Colon (tissue), 2 donors: ENCODE data around the gene ZNF764.
"Not testable (repeated sequence)": the region's sequence is repeated elsewhere in the genome, so short reads cannot be mapped to it uniquely, and the experiment has no call there.

ENCODE experiments used
- FAIRE-seq: peaks from 2 replicates; lab custom pipeline; 2012; peaks lifted over from hg19 to GRCh38; lab: Jason Lieb, UNC
- donor health status: control.
- donor health status: control.

Gene ZNF764

DNA sequence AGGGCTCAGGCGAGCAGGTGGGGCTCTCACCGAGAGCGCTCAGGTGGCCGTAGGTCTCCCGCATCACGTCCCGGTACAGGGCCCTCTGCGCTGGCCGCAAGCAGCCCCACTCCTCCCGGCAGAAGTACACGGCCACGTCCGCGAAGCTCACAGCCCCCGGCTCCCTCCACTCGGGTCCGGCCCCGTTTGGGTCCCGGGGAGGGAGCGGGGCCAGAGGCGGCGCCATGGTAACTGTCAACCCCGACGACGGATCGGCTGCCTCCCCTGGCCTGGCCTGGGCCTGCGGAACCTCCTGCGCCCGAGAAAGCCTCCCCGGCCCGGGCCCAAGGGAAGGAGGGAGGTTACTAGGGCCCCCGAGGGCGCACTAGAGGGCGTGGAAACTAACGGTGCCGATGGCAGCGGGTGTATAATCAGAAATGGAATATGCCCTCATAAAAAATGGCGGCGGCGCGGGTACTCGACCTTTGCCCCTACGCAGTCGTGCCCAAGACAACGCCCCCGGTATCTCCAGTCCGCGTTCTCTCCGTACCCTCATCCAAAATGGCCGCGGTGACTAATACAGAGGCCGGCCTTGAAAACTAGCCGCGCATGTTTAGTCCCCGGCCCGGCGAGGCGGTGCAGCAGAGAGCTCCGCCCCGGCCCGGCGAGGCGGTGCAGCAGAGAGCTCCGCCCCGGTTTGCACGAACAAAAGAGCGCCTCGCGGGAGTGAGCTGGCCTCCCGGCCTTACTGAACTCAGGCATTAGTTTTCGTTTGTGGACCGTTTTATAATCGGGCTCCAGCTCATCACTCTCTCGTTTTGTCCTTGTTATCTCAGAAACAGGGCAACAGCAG, at the start of gene ZNF764:
Gene ZNF764 (minus strand): TSS at position 418 of the 832 bp plus-strand sequence. CDS start 192 bp downstream, at position 226.
- peak; percentile 84 for FAIRE-seq

- FAIRE-seq: no peak
These were observed 47.8 kb upstream of the ZNF764 start for GRCh38 chr16:30606004-30606403.

DNA sequence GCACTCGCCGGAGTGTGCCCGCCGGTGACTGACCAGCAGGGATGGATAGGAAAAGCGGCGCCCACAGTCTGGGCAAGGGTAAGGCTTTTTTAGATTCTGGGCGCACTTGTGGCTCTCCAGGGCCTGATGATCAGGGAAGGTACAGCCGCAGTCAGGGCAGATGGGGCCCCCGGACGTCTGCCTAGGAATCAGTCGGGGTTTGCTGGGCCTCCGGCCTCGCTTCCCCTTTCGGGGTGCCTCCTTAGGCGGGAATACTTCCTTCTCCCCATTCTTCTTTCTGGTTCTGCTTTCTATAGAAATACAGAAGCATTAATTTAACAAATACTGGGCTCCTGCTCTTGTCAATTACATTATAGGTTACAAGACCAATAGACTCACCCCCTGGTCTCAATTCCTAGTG, 47.0 kb upstream of the ZNF764 start:
- no peak for FAIRE-seq

DNA sequence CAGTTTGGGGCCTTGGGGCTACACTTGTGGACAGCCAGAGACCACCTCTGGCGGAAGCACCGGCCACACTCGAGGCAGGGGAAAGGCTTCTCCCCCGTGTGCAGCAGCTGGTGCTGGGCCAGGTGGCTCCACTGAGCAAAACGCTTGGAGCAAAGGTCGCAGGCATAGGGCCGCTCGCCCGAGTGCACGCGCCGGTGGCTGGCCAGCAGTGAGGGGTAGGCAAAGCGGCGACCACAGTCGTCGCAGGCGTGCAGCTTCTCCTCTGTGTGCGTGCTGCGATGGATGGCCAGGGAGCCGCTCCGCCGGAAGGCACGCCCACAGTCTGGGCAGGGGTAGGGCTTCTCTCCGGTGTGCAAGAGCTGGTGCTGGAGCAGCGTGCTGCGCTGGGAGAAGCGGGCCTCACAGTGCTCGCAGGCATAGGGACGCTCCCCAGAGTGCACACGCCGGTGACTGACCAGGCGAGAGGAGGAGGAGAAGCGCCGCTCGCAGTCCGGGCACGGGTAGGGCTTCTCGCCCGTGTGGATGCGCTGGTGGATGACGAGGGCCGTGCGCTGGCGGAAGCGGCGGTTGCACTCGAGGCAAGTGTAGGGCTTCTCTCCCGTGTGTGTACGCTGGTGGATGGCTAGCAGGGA, 46.3 kb upstream of the ZNF764 start:
- FAIRE-seq: no peak

DNA sequence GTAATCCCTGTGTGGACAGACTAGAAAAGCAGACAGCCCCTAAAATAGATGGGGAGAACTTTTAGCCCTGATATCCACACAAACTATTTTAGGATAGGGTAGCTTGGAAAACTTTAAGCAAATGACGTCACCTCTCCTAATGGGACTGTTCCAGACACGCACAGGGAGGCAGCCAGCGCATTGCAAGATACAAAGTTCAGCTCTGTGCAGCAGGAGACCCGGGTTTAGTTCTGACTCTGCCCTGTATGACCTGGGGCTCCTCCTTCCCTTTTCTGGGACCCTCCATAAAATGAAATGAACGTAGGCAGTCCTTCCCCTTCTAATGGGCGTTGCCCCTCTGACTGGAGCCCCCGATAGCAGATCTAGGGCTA, 45.8 kb upstream of the ZNF764 start:
- no peak for FAIRE-seq

GRCh38 chr16:30602616-30603277, 44.6 kb upstream of the ZNF764 start:
- no peak for FAIRE-seq

DNA sequence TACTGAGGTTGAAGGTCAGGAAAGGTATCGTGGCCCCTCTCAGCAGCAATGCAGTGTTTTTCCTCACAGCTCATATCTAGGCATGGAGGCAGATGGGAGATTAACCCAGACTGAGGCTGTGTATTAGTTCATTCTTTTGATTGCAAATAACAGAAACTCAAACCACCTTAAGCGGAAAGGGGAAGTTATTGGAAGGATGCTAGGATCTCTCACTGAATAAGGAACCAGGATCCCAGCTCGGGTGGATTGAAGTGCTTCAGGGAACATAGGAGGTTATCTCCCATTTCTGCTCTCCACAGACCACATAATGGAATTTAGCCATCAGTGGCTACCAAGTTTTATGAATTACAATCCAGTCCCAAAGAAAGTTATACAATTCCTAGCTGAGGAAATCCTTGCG, 43.8 kb upstream of the ZNF764 start:
- no peak for FAIRE-seq

GRCh38 chr16:30600929-30601328, 42.8 kb upstream of the ZNF764 start:
- FAIRE-seq: no peak

DNA sequence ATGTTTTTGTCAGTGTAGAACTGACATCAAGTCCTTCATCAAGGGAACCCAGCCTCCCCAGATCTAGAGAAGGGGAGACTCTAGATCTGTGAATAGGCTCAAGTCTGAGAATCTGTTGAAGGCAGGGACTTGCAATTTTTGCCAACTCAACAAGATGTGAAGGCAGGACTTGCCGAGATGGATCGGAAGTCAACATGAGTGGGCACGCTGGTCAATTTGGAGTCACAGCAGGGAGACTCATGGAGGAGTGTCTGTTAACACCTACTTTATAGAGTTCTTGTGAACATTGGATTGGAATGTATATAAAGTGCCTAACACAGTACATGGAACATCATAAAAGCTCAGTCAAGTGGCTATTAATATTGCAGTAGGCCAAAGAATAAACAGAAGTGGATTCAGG, 42.0 kb upstream of the ZNF764 start:
- FAIRE-seq: no peak

- no peak for FAIRE-seq
These were observed 34.7 kb upstream of the ZNF764 start for GRCh38 chr16:30592871-30593270.

DNA sequence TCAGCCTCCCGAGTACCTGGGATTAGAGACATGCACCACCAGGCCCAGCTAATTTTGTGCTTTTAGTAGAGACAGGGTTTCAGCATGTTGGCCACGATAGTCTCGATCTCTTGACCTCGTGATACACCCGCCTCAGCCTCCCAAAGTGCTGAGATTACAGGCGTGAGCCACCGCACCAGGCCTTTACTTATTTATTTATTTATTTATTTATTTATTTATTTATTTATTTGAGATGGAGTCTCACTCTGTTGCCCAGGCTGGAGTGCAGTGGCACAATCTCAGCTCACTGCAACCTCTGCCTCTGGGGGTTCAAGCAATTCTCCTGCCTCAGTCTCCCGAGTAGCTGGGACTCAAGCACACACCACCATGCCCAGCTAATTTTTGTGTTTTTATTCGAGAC, 32.7 kb upstream of the ZNF764 start:
- not testable (repeated sequence) for FAIRE-seq

DNA sequence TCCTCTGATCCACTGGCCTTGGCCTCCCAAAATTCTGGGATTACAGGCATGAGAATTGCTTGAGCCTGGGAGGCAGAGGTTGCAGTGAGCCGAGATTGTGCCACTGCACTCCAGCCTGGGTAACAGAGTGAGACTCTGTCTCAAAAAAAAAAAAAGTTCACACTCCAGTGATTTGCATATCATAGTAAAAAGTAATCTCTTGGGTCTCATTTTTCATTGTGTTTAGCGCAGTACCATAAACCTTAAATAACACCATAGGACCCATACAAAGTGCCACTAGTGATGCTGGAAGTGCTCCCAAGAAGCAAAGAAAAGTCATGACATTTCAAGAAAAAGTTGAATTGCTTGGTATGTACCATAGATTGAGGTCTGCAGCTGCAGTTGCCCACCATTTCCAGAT, 31.4 kb upstream of the ZNF764 start:
- FAIRE-seq: not testable (repeated sequence)

DNA sequence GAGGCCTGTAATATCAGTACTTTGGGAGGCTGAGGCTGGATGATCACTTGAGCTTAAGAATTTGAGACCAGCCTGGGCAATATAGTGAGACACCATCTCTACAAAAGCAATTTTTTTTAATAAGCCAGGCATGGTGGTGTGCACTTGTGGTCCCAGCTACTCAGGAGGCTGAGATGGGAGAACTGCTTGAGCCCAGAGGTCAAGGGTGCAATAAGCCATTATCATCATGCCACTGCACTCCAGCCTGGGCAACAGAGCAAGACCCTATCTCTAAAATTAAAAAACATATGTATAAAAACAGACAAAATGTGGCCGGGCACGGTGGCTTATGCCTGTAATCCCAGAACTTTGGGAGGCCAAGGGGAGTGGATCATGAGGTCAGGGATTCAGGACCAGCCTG, 30.5 kb upstream of the ZNF764 start:
- FAIRE-seq: no peak

DNA sequence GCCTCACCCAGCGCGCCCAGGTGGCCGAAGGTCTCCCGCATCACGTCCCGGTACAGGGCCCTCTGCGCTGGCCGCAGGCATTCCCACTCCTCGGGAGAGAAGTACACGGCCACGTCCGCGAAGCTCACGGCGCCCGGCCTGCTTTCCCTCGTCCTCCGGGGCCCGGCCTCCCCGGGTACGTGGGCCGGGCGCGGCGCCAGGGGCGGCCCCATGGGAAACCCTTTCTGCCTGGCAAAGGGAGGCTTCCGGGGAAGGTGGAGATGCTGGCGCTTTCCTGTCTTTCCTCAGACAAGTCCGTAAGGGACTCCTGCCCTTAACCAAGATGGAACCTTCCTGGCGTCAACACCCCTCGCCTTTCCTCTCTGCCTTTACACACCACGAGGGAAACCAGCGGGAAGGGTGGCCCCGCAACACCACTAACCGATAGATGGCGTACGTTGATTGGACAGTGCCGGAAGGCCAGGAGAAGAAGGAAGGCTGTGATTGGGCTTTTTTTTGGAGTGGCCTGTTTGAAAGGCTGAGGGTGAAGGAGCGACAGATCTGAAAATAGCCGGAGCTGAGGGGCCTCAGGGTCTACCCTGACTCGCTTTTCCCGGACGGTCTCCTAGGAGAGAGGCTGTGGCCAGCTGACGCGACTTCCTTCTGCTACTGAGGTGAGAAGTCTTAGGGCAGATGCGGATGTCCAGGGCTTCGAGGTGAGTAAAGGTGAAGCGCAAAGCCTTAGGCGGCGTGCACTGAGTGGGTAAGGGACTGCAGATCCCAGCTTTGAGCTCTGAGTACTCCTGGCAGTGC, 27.4 kb upstream of the ZNF764 start, which contains the start of gene ZNF785:
Gene ZNF785 (minus strand): TSS at position 298 of the 792 bp plus-strand sequence. CDS start 86 bp downstream, at position 212.
- FAIRE-seq: peak; percentile 47

- no peak for FAIRE-seq
These were observed 26.8 kb upstream of the ZNF764 start for GRCh38 chr16:30585022-30585399.

GRCh38 chr16:30582611-30583340, 24.6 kb upstream of the ZNF764 start:
- no peak for FAIRE-seq

DNA sequence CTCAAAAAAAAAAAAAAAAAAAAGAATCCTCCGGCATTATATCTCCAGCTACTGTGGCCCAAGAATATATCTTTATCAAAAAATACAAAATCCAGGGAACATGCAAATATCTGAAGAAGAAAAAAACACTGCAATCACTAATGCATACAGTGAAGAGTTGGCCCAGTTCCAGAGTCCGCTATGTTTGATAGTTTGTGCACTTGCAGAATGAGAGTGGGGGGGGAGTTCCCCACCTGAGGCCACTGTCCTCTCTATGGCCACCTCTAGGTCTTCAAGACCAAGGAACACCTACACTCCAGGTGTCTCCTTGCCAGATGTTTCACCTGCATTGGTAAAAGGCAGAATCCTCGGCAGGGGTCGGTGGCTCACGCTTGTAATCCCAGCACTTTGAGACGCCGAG, 23.3 kb upstream of the ZNF764 start:
- no peak for FAIRE-seq

- no peak for FAIRE-seq
These were observed 16.5 kb upstream of the ZNF764 start for GRCh38 chr16:30574678-30575077.

DNA sequence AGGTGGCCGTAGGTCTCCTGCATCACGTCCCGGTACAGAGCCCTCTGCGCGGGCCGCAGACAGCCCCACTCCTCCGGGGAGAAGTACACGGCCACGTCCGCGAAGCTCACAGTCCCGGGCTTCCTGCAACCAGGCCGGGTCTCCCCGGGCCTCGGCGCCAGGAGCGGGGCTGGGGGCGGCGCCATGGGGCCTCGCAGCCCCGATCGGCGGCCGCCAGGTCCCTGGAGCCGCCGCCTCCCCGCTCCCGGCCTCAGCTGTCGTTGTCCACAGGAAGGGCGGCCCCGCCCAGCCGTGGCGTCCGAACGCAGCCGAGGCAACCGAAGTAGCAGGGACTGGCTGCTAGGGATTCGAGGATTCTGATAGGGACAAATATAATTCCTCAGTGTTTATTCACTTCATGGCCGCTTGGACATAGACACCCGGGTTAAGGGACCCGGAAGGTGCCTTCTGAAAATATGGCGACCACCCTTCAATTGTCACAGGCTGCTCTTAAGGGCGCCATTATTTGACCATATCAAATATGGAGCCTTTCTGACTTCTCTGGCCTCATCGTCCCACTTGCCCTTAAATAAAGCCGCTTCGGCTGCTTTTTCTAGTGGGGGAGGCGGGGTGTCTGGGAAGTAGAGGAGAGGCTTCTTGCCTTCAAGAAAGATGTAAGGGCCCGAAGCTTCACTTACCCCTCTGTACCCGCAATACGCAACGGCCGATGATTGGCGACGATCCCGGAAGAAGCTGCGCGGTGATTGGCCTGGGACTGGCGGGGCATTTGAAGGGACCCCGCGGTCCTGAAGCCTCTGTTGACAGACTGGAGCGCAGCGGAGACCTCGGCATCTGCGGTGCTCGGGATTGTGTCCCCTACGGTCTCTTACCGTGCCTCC, 13.5 kb upstream of the ZNF764 start, which contains the start of gene ZNF688:
Gene ZNF688 (minus strand): TSS at position 270 of the 878 bp plus-strand sequence. CDS start 85 bp downstream, at position 185.
- no peak for FAIRE-seq
